GM18873 (cell line): ENCODE results near the gene CTLA4.
"Not testable (repeated sequence)": the region's sequence is repeated elsewhere in the genome, so short reads cannot be mapped to it uniquely, and the experiment has no call there.

Source experiments
- ATAC-seq: cut with Tn5 transposase; IDR thresholded peaks from one replicate; pipeline ENCODE4 v1.9.1; 2021; ENCODE audit warnings: mild to moderate bottlenecking, moderate library complexity, moderate number of reproducible peaks; ENCODE audit not compliant: unreplicated experiment, low FRiP score

The CTLA4 gene

GRCh38 chr2:203855274-203855673 is 12.3 kb upstream of the CTLA4 start:
- ATAC-seq, result no peak

- ATAC-seq, result no peak
Observed at GRCh38 chr2:203857656-203858055, 9.9 kb upstream of the CTLA4 start.

- no peak for ATAC-seq
Observed at GRCh38 chr2:203858176-203858575, 9.4 kb upstream of the CTLA4 start.

- no peak for ATAC-seq
Observed at GRCh38 chr2:203859030-203859789, 8.4 kb upstream of the CTLA4 start.

- no peak for ATAC-seq
Observed at GRCh38 chr2:203861197-203861596, 6.4 kb upstream of the CTLA4 start.

GRCh38 chr2:203861607-203862006 is 6.0 kb upstream of the CTLA4 start:
- no peak for ATAC-seq

GRCh38 chr2:203869223-203870042 is 1.9 kb downstream of the CTLA4 start:
- ATAC-seq, result no peak

GRCh38 chr2:203870481-203870880 is 2.9 kb downstream of the CTLA4 start:
- ATAC-seq, result no peak

- no peak for ATAC-seq
Observed at GRCh38 chr2:203870941-203871340, 3.4 kb downstream of the CTLA4 start.

GRCh38 chr2:203871371-203871983 is 3.9 kb downstream of the CTLA4 start:
- ATAC-seq, result peak; percentile 95

GRCh38 chr2:203873461-203873860 is 5.9 kb downstream of the CTLA4 start:
- ATAC-seq, result no peak

- no peak for ATAC-seq
Observed at GRCh38 chr2:203873921-203874631, 6.5 kb downstream of the CTLA4 start.

- no peak for ATAC-seq
Observed at GRCh38 chr2:203875471-203875870, 7.9 kb downstream of the CTLA4 start.

GRCh38 chr2:203876328-203876727 is 8.8 kb downstream of the CTLA4 start:
- ATAC-seq, result no peak

GRCh38 chr2:203878063-203878462 is 10.5 kb downstream of the CTLA4 start:
- ATAC-seq, result no peak

- ATAC-seq, result no peak
Observed at GRCh38 chr2:203880557-203881125, 13.1 kb downstream of the CTLA4 start.

- not testable (repeated sequence) for ATAC-seq
Observed at GRCh38 chr2:203881185-203881584, 13.6 kb downstream of the CTLA4 start.

- no peak for ATAC-seq
Observed at GRCh38 chr2:203882551-203882950, 15.0 kb downstream of the CTLA4 start.

GRCh38 chr2:203886661-203887151 is 19.1 kb downstream of the CTLA4 start:
- ATAC-seq, result no peak

GRCh38 chr2:203887677-203888076 is 20.1 kb downstream of the CTLA4 start:
- ATAC-seq, result no peak
